ENCODE measurements around the gene YWHAG.
"Not testable (repeated sequence)": the region's sequence is repeated elsewhere in the genome, so short reads cannot be mapped to it uniquely, and the experiment has no call there.

DNA sequence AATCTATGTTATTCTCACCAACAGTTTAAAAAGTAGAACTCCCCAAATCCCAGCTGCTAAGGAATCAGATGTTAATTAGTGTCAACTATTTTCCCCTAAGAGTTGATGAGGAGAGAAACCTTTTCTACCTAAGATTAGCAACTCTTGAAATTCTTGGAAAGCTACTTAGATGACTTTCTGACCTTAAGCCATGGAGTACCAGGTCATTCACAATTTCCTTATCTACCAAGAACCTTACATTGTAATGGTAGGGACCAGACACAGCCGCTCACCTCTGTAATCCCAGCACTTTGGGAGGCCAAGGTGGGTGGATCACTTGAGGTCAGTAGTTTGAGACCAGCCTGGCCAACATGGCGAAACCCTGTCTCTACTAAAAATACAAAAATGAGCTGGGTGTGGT lies 23.4 kb downstream of the YWHAG start:
- not testable (repeated sequence) for TF ChIP-seq RAD21 (IDR thresholded peaks at IDR 0.05; ENCODE audit: low read length); FOXM1 (IDR thresholded peaks at IDR 0.05; ENCODE audit: low read depth); RXRA (IDR thresholded peaks at IDR 0.05; ENCODE audit: borderline replicate concordance, low read depth); CHD2 (IDR thresholded peaks at IDR 0.05; ENCODE audit: low read length, partially characterized antibody); TAF1 (IDR thresholded peaks at IDR 0.05; ENCODE audit: borderline replicate concordance, low read depth, low read length); EZH2phosphoT487 (IDR thresholded peaks at IDR 0.05; ENCODE audit: borderline replicate concordance, low read depth)
- TF ChIP-seq, protein P1, sequence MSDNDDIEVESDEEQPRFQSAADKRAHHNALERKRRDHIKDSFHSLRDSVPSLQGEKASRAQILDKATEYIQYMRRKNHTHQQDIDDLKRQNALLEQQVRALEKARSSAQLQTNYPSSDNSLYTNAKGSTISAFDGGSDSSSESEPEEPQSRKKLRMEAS (IDR thresholded peaks at IDR 0.05; ENCODE audit: low read depth), result not testable (repeated sequence)
- TF ChIP-seq, protein P2, sequence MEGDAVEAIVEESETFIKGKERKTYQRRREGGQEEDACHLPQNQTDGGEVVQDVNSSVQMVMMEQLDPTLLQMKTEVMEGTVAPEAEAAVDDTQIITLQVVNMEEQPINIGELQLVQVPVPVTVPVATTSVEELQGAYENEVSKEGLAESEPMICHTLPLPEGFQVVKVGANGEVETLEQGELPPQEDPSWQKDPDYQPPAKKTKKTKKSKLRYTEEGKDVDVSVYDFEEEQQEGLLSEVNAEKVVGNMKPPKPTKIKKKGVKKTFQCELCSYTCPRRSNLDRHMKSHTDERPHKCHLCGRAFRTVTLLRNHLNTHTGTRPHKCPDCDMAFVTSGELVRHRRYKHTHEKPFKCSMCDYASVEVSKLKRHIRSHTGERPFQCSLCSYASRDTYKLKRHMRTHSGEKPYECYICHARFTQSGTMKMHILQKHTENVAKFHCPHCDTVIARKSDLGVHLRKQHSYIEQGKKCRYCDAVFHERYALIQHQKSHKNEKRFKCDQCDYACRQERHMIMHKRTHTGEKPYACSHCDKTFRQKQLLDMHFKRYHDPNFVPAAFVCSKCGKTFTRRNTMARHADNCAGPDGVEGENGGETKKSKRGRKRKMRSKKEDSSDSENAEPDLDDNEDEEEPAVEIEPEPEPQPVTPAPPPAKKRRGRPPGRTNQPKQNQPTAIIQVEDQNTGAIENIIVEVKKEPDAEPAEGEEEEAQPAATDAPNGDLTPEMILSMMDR (IDR thresholded peaks at IDR 0.05), result not testable (repeated sequence)
- TF ChIP-seq, protein P3, sequence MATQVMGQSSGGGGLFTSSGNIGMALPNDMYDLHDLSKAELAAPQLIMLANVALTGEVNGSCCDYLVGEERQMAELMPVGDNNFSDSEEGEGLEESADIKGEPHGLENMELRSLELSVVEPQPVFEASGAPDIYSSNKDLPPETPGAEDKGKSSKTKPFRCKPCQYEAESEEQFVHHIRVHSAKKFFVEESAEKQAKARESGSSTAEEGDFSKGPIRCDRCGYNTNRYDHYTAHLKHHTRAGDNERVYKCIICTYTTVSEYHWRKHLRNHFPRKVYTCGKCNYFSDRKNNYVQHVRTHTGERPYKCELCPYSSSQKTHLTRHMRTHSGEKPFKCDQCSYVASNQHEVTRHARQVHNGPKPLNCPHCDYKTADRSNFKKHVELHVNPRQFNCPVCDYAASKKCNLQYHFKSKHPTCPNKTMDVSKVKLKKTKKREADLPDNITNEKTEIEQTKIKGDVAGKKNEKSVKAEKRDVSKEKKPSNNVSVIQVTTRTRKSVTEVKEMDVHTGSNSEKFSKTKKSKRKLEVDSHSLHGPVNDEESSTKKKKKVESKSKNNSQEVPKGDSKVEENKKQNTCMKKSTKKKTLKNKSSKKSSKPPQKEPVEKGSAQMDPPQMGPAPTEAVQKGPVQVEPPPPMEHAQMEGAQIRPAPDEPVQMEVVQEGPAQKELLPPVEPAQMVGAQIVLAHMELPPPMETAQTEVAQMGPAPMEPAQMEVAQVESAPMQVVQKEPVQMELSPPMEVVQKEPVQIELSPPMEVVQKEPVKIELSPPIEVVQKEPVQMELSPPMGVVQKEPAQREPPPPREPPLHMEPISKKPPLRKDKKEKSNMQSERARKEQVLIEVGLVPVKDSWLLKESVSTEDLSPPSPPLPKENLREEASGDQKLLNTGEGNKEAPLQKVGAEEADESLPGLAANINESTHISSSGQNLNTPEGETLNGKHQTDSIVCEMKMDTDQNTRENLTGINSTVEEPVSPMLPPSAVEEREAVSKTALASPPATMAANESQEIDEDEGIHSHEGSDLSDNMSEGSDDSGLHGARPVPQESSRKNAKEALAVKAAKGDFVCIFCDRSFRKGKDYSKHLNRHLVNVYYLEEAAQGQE (IDR thresholded peaks at IDR 0.05; ENCODE audit: low read depth, low read length), result not testable (repeated sequence)

Measured in SK-N-SH (cell line).